Glomerular visceral epithelial cell (primary cell): ENCODE data around the gene RASGRF2.
A peak's percentile ranks its signal among the peaks of the same experiment; 100 is the strongest.

Experiments
- DNase-seq: peaks from one replicate; pipeline ENCODE4 v3.0.0-alpha.2; 2016; ENCODE audit errors: extremely low spot score

Gene RASGRF2

GRCh38 chr5:81204205-81204604 lies 244.0 kb downstream of the RASGRF2 start:
- no peak for DNase-seq

GRCh38 chr5:81205058-81205457 lies 244.9 kb downstream of the RASGRF2 start:
- no peak for DNase-seq

GRCh38 chr5:81207009-81207408 lies 246.8 kb downstream of the RASGRF2 start:
- DNase-seq, result no peak

- DNase-seq, result no peak
Measured at GRCh38 chr5:81208904-81209303, 248.7 kb downstream of the RASGRF2 start.

- DNase-seq, result no peak
Measured at GRCh38 chr5:81209386-81209785, 249.2 kb downstream of the RASGRF2 start.

GRCh38 chr5:81209869-81210493 lies 249.8 kb downstream of the RASGRF2 start:
- DNase-seq, result no peak

- DNase-seq, result peak; percentile 30
Measured at GRCh38 chr5:81212211-81212751, 252.1 kb downstream of the RASGRF2 start.

GRCh38 chr5:81213070-81213469 lies 252.9 kb downstream of the RASGRF2 start:
- DNase-seq, result no peak

- no peak for DNase-seq
Measured at GRCh38 chr5:81214848-81215247, 254.7 kb downstream of the RASGRF2 start.

GRCh38 chr5:81216152-81216551 lies 256.0 kb downstream of the RASGRF2 start:
- DNase-seq, result no peak

GRCh38 chr5:81219389-81219788 lies 259.2 kb downstream of the RASGRF2 start:
- DNase-seq, result no peak

- DNase-seq, result no peak
Measured at GRCh38 chr5:81222285-81222684, 262.1 kb downstream of the RASGRF2 start.

GRCh38 chr5:81225463-81225862 lies 265.3 kb downstream of the RASGRF2 start:
- no peak for DNase-seq

GRCh38 chr5:81226286-81226685 lies 266.1 kb downstream of the RASGRF2 start:
- DNase-seq, result no peak

- DNase-seq, result no peak
Measured at GRCh38 chr5:81226949-81227348, 266.8 kb downstream of the RASGRF2 start.

GRCh38 chr5:81228084-81228483 lies 267.9 kb downstream of the RASGRF2 start:
- DNase-seq, result no peak

GRCh38 chr5:81230416-81230815 lies 270.3 kb downstream of the RASGRF2 start:
- no peak for DNase-seq

- no peak for DNase-seq
Measured at GRCh38 chr5:81232464-81233079, 272.4 kb downstream of the RASGRF2 start.

GRCh38 chr5:81233080-81233634 lies 273.0 kb downstream of the RASGRF2 start, which contains the start of gene CKMT2:
Gene CKMT2, plus strand, starts transcription at chr5:81233322. Its CDS starts 17,811 bp downstream, at chr5:81251133.
- DNase-seq, result no peak

GRCh38 chr5:81234299-81234698 lies 274.1 kb downstream of the RASGRF2 start:
- DNase-seq, result no peak

GRCh38 chr5:81234801-81235200 lies 274.6 kb downstream of the RASGRF2 start:
- DNase-seq, result no peak

- no peak for DNase-seq
Measured at GRCh38 chr5:81235287-81236072, 275.3 kb downstream of the RASGRF2 start.
